ENCODE measurements around the gene UFSP2. TPM values are rescaled to one million over a fixed set of nuclear protein-coding genes. Genes with fewer than 3 reads are reported as not detected.

UFSP2 gene
- total and polyA plus RNA-seq, 4 donors = 12.2 to 17.2 (median 14.7) TPM

DNA sequence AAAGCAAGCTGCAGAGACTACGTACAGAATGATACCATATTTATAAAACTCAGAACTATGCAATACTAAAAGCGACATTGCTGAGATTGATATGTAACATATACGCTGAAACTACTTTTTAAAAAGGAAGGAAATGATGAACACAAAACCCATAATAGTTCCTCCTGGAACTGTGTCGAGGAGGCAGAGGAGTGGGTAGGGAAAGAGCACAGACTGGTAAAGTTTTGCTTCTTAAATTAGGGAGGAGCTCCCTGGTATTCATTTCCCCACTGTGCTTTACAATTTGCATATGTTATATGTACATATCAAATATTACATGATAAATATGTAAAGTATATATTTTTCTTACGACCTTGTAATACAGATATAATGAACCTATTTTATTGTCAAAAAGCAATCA lies 13.9 kb downstream of the UFSP2 start:
- Histone ChIP-seq H3K9me3 (ENCODE audit: control insufficient read depth in 4 of 4, low read length in 3 of 4) (peaks cover 0 to 2% (median 0%) of the 10 kb centered on the region in 4 donors), H3K9ac (ENCODE audit: low read depth in 1 of 2, low read length in 2 of 2) (no peak overlapping the region), H3K4me1 (ENCODE audit: control insufficient read depth in 4 of 4, insufficient read depth in 4 of 4, low read length in 3 of 4) (no peaks in the 10 kb centered on the region), H3K36me3 (ENCODE audit: control insufficient read depth in 4 of 4, insufficient read depth in 3 of 4, low read depth in 1 of 4, low read length in 3 of 4) (peaks cover 1 to 32% (median 28%) of the 10 kb centered on the region in 4 donors), H3K4me3 (ENCODE audit: low read depth in 1 of 3, low read length in 3 of 3) (no peak overlapping the region), H3K27me3 (ENCODE audit: control insufficient read depth in 4 of 4, insufficient read depth in 4 of 4, low read length in 3 of 4) (no peaks in the 10 kb centered on the region), H3K27ac (ENCODE audit: low read depth in 1 of 2, low read length in 2 of 2) (no peak overlapping the region)
- DNase-seq (ENCODE audit: low spot score) = no peak
- TF ChIP-seq EGR1 (IDR thresholded peaks at IDR 0.05; ENCODE audit: low read depth in 2 of 2) (no peak), JUND (IDR thresholded peaks at IDR 0.05) (no peak), SP1 (IDR thresholded peaks at IDR 0.05) (no peak), FOXA2 (IDR thresholded peaks at IDR 0.05) (no peak), HNF4A (conservative IDR thresholded peaks at IDR 0.05) (no peak), HNF4G (IDR thresholded peaks at IDR 0.05) (no peak), TAF1 (conservative IDR thresholded peaks at IDR 0.05) (no peak), FOXA1 (IDR thresholded peaks at IDR 0.05) (no peak), NR2F2 (IDR thresholded peaks at IDR 0.05) (no peak), GABPA (IDR thresholded peaks at IDR 0.05 in 1 of 2, conservative IDR thresholded peaks at IDR 0.05 in 1 of 2) (no peak), RXRA (IDR thresholded peaks at IDR 0.05) (no peak), YY1 (IDR thresholded peaks at IDR 0.05) (no peak), RAD21 (IDR thresholded peaks at IDR 0.05) (no peak)
- TF ChIP-seq, protein P1, sequence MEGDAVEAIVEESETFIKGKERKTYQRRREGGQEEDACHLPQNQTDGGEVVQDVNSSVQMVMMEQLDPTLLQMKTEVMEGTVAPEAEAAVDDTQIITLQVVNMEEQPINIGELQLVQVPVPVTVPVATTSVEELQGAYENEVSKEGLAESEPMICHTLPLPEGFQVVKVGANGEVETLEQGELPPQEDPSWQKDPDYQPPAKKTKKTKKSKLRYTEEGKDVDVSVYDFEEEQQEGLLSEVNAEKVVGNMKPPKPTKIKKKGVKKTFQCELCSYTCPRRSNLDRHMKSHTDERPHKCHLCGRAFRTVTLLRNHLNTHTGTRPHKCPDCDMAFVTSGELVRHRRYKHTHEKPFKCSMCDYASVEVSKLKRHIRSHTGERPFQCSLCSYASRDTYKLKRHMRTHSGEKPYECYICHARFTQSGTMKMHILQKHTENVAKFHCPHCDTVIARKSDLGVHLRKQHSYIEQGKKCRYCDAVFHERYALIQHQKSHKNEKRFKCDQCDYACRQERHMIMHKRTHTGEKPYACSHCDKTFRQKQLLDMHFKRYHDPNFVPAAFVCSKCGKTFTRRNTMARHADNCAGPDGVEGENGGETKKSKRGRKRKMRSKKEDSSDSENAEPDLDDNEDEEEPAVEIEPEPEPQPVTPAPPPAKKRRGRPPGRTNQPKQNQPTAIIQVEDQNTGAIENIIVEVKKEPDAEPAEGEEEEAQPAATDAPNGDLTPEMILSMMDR (IDR thresholded peaks at IDR 0.05; ENCODE audit: low read depth, low read length, missing input control) = no peak
- TF ChIP-seq, protein P2, sequence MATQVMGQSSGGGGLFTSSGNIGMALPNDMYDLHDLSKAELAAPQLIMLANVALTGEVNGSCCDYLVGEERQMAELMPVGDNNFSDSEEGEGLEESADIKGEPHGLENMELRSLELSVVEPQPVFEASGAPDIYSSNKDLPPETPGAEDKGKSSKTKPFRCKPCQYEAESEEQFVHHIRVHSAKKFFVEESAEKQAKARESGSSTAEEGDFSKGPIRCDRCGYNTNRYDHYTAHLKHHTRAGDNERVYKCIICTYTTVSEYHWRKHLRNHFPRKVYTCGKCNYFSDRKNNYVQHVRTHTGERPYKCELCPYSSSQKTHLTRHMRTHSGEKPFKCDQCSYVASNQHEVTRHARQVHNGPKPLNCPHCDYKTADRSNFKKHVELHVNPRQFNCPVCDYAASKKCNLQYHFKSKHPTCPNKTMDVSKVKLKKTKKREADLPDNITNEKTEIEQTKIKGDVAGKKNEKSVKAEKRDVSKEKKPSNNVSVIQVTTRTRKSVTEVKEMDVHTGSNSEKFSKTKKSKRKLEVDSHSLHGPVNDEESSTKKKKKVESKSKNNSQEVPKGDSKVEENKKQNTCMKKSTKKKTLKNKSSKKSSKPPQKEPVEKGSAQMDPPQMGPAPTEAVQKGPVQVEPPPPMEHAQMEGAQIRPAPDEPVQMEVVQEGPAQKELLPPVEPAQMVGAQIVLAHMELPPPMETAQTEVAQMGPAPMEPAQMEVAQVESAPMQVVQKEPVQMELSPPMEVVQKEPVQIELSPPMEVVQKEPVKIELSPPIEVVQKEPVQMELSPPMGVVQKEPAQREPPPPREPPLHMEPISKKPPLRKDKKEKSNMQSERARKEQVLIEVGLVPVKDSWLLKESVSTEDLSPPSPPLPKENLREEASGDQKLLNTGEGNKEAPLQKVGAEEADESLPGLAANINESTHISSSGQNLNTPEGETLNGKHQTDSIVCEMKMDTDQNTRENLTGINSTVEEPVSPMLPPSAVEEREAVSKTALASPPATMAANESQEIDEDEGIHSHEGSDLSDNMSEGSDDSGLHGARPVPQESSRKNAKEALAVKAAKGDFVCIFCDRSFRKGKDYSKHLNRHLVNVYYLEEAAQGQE (IDR thresholded peaks at IDR 0.05) = no peak
- TF ChIP-seq, protein P3, sequence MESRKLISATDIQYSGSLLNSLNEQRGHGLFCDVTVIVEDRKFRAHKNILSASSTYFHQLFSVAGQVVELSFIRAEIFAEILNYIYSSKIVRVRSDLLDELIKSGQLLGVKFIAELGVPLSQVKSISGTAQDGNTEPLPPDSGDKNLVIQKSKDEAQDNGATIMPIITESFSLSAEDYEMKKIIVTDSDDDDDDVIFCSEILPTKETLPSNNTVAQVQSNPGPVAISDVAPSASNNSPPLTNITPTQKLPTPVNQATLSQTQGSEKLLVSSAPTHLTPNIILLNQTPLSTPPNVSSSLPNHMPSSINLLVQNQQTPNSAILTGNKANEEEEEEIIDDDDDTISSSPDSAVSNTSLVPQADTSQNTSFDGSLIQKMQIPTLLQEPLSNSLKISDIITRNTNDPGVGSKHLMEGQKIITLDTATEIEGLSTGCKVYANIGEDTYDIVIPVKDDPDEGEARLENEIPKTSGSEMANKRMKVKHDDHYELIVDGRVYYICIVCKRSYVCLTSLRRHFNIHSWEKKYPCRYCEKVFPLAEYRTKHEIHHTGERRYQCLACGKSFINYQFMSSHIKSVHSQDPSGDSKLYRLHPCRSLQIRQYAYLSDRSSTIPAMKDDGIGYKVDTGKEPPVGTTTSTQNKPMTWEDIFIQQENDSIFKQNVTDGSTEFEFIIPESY (IDR thresholded peaks at IDR 0.05) = no peak
- TF ChIP-seq, protein P4, sequence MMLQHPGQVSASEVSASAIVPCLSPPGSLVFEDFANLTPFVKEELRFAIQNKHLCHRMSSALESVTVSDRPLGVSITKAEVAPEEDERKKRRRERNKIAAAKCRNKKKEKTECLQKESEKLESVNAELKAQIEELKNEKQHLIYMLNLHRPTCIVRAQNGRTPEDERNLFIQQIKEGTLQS (IDR thresholded peaks at IDR 0.05) = no peak
- 83% methylated on average over 5 of the region's 5 CpGs for WGBS

DNA sequence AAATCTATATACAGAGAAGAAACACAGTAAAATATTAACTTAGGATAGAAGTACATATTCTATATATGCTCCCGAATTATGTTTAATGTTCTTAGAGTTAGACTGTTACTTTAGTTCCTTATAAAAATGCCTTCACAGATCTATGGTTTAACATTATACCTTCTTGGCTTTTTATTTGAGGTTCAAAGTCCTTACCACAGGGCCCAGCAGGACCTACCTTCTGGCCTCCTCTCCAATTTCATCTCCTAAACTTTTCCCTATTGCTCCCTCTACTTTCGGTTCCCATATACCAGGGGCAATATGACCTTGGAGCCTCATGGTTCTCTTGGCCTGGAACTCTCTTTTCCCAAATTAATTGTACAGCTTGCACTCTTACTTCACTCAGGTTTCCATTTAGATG lies 17.3 kb downstream of the UFSP2 start:
- Histone ChIP-seq H3K9me3 (ENCODE audit: control insufficient read depth in 4 of 4, low read length in 3 of 4) (peaks cover 0 to 2% (median 0%) of the 10 kb centered on the region in 4 donors), H3K4me3 (ENCODE audit: low read depth in 1 of 3, low read length in 3 of 3) (no peak overlapping the region), H3K36me3 (ENCODE audit: control insufficient read depth in 4 of 4, insufficient read depth in 3 of 4, low read depth in 1 of 4, low read length in 3 of 4) (peaks cover 0 to 32% (median 23%) of the 10 kb centered on the region in 4 donors), H3K27ac (ENCODE audit: low read depth in 1 of 2, low read length in 2 of 2) (no peak overlapping the region), H3K27me3 (ENCODE audit: control insufficient read depth in 4 of 4, insufficient read depth in 4 of 4, low read length in 3 of 4) (no peaks in the 10 kb centered on the region), H3K4me1 (ENCODE audit: control insufficient read depth in 4 of 4, insufficient read depth in 4 of 4, low read length in 3 of 4) (no peaks in the 10 kb centered on the region), H3K9ac (ENCODE audit: low read depth in 1 of 2, low read length in 2 of 2) (no peak overlapping the region)
- WGBS = 97% methylated on average over 2 of the region's 2 CpGs
- DNase-seq (ENCODE audit: low spot score) = no peak
- TF ChIP-seq HNF4G (IDR thresholded peaks at IDR 0.05) (no peak), EGR1 (IDR thresholded peaks at IDR 0.05; ENCODE audit: low read depth in 2 of 2) (no peak), FOXA2 (IDR thresholded peaks at IDR 0.05) (no peak), SP1 (IDR thresholded peaks at IDR 0.05) (no peak), TAF1 (conservative IDR thresholded peaks at IDR 0.05) (no peak), RXRA (IDR thresholded peaks at IDR 0.05) (no peak), FOXA1 (IDR thresholded peaks at IDR 0.05) (no peak)
- TF ChIP-seq, protein P1 (IDR thresholded peaks at IDR 0.05; ENCODE audit: low read depth, low read length, missing input control) = no peak
- TF ChIP-seq, protein P4 (IDR thresholded peaks at IDR 0.05) = no peak
- TF ChIP-seq, protein P5, sequence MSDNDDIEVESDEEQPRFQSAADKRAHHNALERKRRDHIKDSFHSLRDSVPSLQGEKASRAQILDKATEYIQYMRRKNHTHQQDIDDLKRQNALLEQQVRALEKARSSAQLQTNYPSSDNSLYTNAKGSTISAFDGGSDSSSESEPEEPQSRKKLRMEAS (IDR thresholded peaks at IDR 0.05) = no peak

All from liver (tissue), 9 donors.